ENCODE results near the gene CCDC138. TPM values are rescaled to one million over a fixed set of nuclear protein-coding genes. Genes with fewer than 3 reads are reported as not detected.

Gene CCDC138
- total RNA-seq, 4 donors from 2014 or later: 2.0 to 4.0 (median 2.9) TPM

GRCh38 chr2:108806371-108807113 is 20.0 kb downstream of the CCDC138 start:
- TF ChIP-seq CTCF (IDR thresholded peaks at IDR 0.05) (no peak), POLR2A (IDR thresholded peaks at IDR 0.05) (no peak)
- DNase-seq (ENCODE audit: low spot score in 2 of 2): no peak
- WGBS, 2 donors: 62 to 64% methylated on average over 6 of the region's 6 CpGs
- intact Hi-C loops (cut with DNase I; ENCODE audit: low total_unique reads): no loop called here
- H3K4me3 ChIP-seq (ENCODE audit: low read depth, poor library complexity, severe bottlenecking): no peak overlapping the region

GRCh38 chr2:108809936-108810335 is 23.4 kb downstream of the CCDC138 start:
- DNase-seq (ENCODE audit: low spot score in 2 of 2): no peak
- H3K4me3 ChIP-seq (ENCODE audit: low read depth, poor library complexity, severe bottlenecking): no peak overlapping the region
- WGBS, 2 donors: 99 to 100% methylated on average over 3 of the region's 3 CpGs
- intact Hi-C loops (cut with DNase I; ENCODE audit: low total_unique reads): no loop called here
- TF ChIP-seq CTCF (IDR thresholded peaks at IDR 0.05): no peak
- no peak for TF ChIP-seq POLR2A (IDR thresholded peaks at IDR 0.05)

- no peak overlapping the region for H3K4me3 ChIP-seq (ENCODE audit: low read depth, poor library complexity, severe bottlenecking)
- intact Hi-C loops (cut with DNase I; ENCODE audit: low total_unique reads): no loop called here
- DNase-seq (ENCODE audit: low spot score in 2 of 2): no peak
- WGBS, 2 donors: 95% methylated on average over 4 of the region's 4 CpGs
- TF ChIP-seq POLR2A (IDR thresholded peaks at IDR 0.05): no peak
- no peak for TF ChIP-seq CTCF (IDR thresholded peaks at IDR 0.05)
These were observed 24.7 kb downstream of the CCDC138 start for GRCh38 chr2:108810993-108811957.

GRCh38 chr2:108813732-108814131 is 27.2 kb downstream of the CCDC138 start:
- H3K4me3 ChIP-seq (ENCODE audit: low read depth, poor library complexity, severe bottlenecking): no peak overlapping the region
- no peak for TF ChIP-seq POLR2A (IDR thresholded peaks at IDR 0.05)
- TF ChIP-seq CTCF (IDR thresholded peaks at IDR 0.05): no peak
- no peak for DNase-seq (ENCODE audit: low spot score in 2 of 2)
- WGBS, 2 donors: 95 to 96% methylated on average over 1 of the region's 1 CpG
- intact Hi-C loops (cut with DNase I; ENCODE audit: low total_unique reads): no loop called here

- no peak for DNase-seq (ENCODE audit: low spot score in 2 of 2)
- H3K4me3 ChIP-seq (ENCODE audit: low read depth, poor library complexity, severe bottlenecking): no peak overlapping the region
- TF ChIP-seq POLR2A (IDR thresholded peaks at IDR 0.05): no peak
- TF ChIP-seq CTCF (IDR thresholded peaks at IDR 0.05): no peak
- WGBS, 2 donors: 96 to 98% methylated on average over 2 of the region's 2 CpGs
- intact Hi-C loops (cut with DNase I; ENCODE audit: low total_unique reads): no loop called here
These were observed 33.9 kb downstream of the CCDC138 start for GRCh38 chr2:108820482-108820881.

Measured in lower leg skin (tissue), 4 donors.